Endothelial cell of umbilical vein (primary cell): ENCODE data around the gene USP34. TPM values are rescaled to one million over a fixed set of nuclear protein-coding genes. Genes with fewer than 3 reads are reported as not detected.

Experiments used
- BruUV-seq: library from RNA; stranded (reverse); fragments of 400-500 nt; replicated peaks from 2 replicates; lab custom pipeline; 2021; lab: Mats Ljungman, UMichigan
- CTCF ChIA-PET: fragments of 300-600, 350-600 bp; sonication (Branson Sonifier 250); formaldehyde crosslinking; loops from one replicate; lab custom pipeline; 2021; ENCODE audit warnings: antibody characterized with exemption, inconsistent platforms; lab: Charles Lee
- POLR2A ChIA-PET: fragments of 300-600, 350-600 bp; sonication (Branson Sonifier 250); formaldehyde crosslinking; loops from one replicate; lab custom pipeline; 2021; ENCODE audit warnings: antibody characterized with exemption, inconsistent platforms; lab: Charles Lee
- DNase-seq: peaks from one replicate; pipeline ENCODE4 v3.0.0-alpha.2; 2011; ENCODE audit warnings: low read depth, low spot score
- FAIRE-seq: peaks from 2 replicates; lab custom pipeline; 2011; peaks lifted over from hg19 to GRCh38; lab: Jason Lieb, UNC
- H2AFZ ChIP-seq: 2 replicates; pipeline ENCODE4 v1.6.0; 2012; ENCODE audit warnings: low read depth, low read length, control low read depth, inconsistent platforms
- H3K27ac ChIP-seq: 2 replicates; pipeline ENCODE4 v1.5.1; 2011; ENCODE audit warnings: low read depth, mild to moderate bottlenecking, control low read depth, low read length, moderate library complexity; ENCODE audit not compliant: insufficient read depth
- H3K27me3 ChIP-seq, 2 experiments: 2 replicates each; pipeline versions ENCODE4 v1.6.0 to v1.6.1; 2011; ENCODE audit warnings: low read length in 2 of 2, mixed read lengths in 1 of 2; ENCODE audit not compliant: control insufficient read depth in 2 of 2, insufficient read depth in 2 of 2
- H3K36me3 ChIP-seq, 2 experiments: 2 replicates in 1 of 2; 3 replicates in 1 of 2; pipeline ENCODE4 v1.5.1; 2011; ENCODE audit warnings: low read length in 2 of 2, mild to moderate bottlenecking in 1 of 2, moderate library complexity in 1 of 2; ENCODE audit not compliant: control insufficient read depth in 2 of 2, insufficient read depth in 2 of 2; ENCODE audit errors: extremely low read depth in 1 of 2
- H3K4me1 ChIP-seq: 3 replicates; pipeline ENCODE4 v1.5.1; 2011; ENCODE audit warnings: mild to moderate bottlenecking, low read length; ENCODE audit not compliant: control insufficient read depth, insufficient read depth; ENCODE audit errors: extremely low read depth
- H3K4me2 ChIP-seq: 2 replicates; pipeline ENCODE4 v1.6.1; 2011; ENCODE audit warnings: low read length, control low read depth, mixed read lengths; ENCODE audit not compliant: insufficient read depth
- H3K4me3 ChIP-seq, 3 experiments: fragments of 200-600 bp in 1 of 3; sonication (generic), shearing (Covaris generic) in 1 of 3; replicated peaks in 1 of 3; 2 replicates each; pipeline ENCODE4 v1.5.1; 2011 to 2016; ENCODE audit warnings: control low read depth in 3 of 3, low read length in 3 of 3, mild to moderate bottlenecking in 2 of 3, inconsistent platforms in 1 of 3, low read depth in 1 of 3, moderate library complexity in 1 of 3; ENCODE audit not compliant: insufficient read depth in 1 of 3
- H3K79me2 ChIP-seq: 2 replicates; pipeline ENCODE4 v1.6.0; 2012; ENCODE audit warnings: low read length, inconsistent platforms; ENCODE audit not compliant: control insufficient read depth, insufficient read depth
- H3K9ac ChIP-seq: replicated peaks from 2 replicates; pipeline ENCODE3; 2011; ENCODE audit warnings: low read length, control low read depth; ENCODE audit not compliant: insufficient read depth; ENCODE audit errors: extremely low read depth
- H3K9me1 ChIP-seq: replicated peaks from 3 replicates; pipeline ENCODE4 v1.6.0; 2011; ENCODE audit warnings: mild to moderate bottlenecking, low read length; ENCODE audit not compliant: control insufficient read depth, insufficient read depth; ENCODE audit errors: extremely low read depth
- H3K9me3 ChIP-seq: replicated peaks from 2 replicates; pipeline ENCODE4 v1.5.1; 2012; ENCODE audit warnings: low read length, inconsistent platforms; ENCODE audit not compliant: control insufficient read depth, insufficient read depth
- H4K20me1 ChIP-seq: replicated peaks from 2 replicates; pipeline ENCODE3; 2011; ENCODE audit warnings: mild to moderate bottlenecking, low read length; ENCODE audit not compliant: control insufficient read depth, insufficient read depth; ENCODE audit errors: extremely low read depth
- CTCF ChIP-seq, 2 donors: IDR thresholded peaks; 1 replicate in 1 of 2; 2 replicates in 1 of 2; pipeline ENCODE4 v1.5.1; 2011; ENCODE audit warnings: low read length in 2 of 2, mild to moderate bottlenecking in 2 of 2, moderate library complexity in 2 of 2, control low read depth in 1 of 2, inconsistent platforms in 1 of 2, low read depth in 1 of 2; ENCODE audit not compliant: insufficient read depth in 1 of 2; ENCODE audit errors: extremely low read depth in 1 of 2
- EZH2 ChIP-seq: IDR thresholded peaks from 2 replicates; pipeline ENCODE4 v1.6.1; 2012; ENCODE audit warnings: borderline replicate concordance, low read depth, mild to moderate bottlenecking, moderate library complexity, low read length, inconsistent platforms; ENCODE audit not compliant: severe bottlenecking
- FOS ChIP-seq: IDR thresholded peaks from 2 replicates; pipeline ENCODE4 v1.6.1; 2011; ENCODE audit warnings: mild to moderate bottlenecking, low read length, moderate library complexity, borderline replicate concordance; ENCODE audit not compliant: insufficient read depth
- GATA2 ChIP-seq: IDR thresholded peaks from 2 replicates; pipeline ENCODE4 v1.7.0; 2011; ENCODE audit warnings: low read depth, mild to moderate bottlenecking, moderate library complexity, mixed read lengths, low read length; ENCODE audit not compliant: insufficient read length, insufficient read depth
- JUN ChIP-seq: IDR thresholded peaks from 2 replicates; pipeline ENCODE4 v1.6.1; 2011; ENCODE audit warnings: borderline replicate concordance, low read depth; ENCODE audit not compliant: insufficient read length, insufficient read depth
- MAX ChIP-seq: IDR thresholded peaks from 2 replicates; pipeline ENCODE4 v1.6.1; 2011; ENCODE audit not compliant: insufficient read depth, insufficient read length
- MYC ChIP-seq: IDR thresholded peaks from one replicate; pipeline ENCODE4 v1.6.1; 2011; ENCODE audit warnings: mild to moderate bottlenecking, low read depth, low read length
- POLR2A ChIP-seq: IDR thresholded peaks from 2 replicates; pipeline ENCODE4 v1.6.1; 2012; ENCODE audit warnings: low read depth, mild to moderate bottlenecking, control low read depth, low read length
- POLR2AphosphoS5 ChIP-seq: IDR thresholded peaks from 2 replicates; pipeline ENCODE4 v1.6.1; 2012; ENCODE audit warnings: low read depth, mild to moderate bottlenecking, control low read depth, low read length, moderate library complexity; ENCODE audit not compliant: insufficient read depth
- dilution Hi-C: fragments of 300-500 bp; cut with MboI; formaldehyde crosslinking; loops from one replicate; pipeline ENCODE4 v1.15.0; 2019; ENCODE audit warnings: low sequenced_read_pairs; ENCODE audit not compliant: extremely low pct_ligation_motif_present
- intact Hi-C: fragments of 100-400 bp; cut with micrococcal nuclease; formaldehyde crosslinking; loops from one replicate; pipeline ENCODE4 v1.10.0; 2022
- polyA plus RNA-seq, 4 experiments: library from polyadenylated mRNA; depleted of rRNA in 3 of 4; stranded (reverse) in 3 of 4; unstranded in 1 of 4; fragments of >200 nt; gene quantifications; 2 replicates each; pipeline versions ENCODE4 v1.2.1 to v1.2.3, GENCODE V29; 2011 to 2012; ENCODE audit warnings: missing spikeins in 1 of 4
- total RNA-seq: library from RNA; stranded (reverse); gene quantifications from 2 replicates; pipeline ENCODE4 v1.2.3, GENCODE V29; 2021

USP34 gene
- total and polyA plus RNA-seq, 2 donors (not counting 3 experiments of a cell fraction or from before 2014, with no cell fraction given) = 46.3 to 96.9 TPM

GRCh38 chr2:61405813-61406212 is 65.1 kb downstream of the USP34 start:
- TF ChIP-seq MYC (no peak), POLR2A (no peak), CTCF (IDR thresholded peaks at IDR 0.05; ENCODE audit: extremely low read depth in 1 of 2, insufficient read depth in 1 of 2, low read depth in 1 of 2, low read length in 2 of 2) (no peak), FOS (no peak), MAX (no peak), GATA2 (no peak), POLR2AphosphoS5 (no peak), EZH2 (no peak), JUN (no peak)
- Histone ChIP-seq H2AFZ (no peak overlapping the region), H3K4me1 (no peaks in the 10 kb centered on the region), H3K27ac (no peak overlapping the region), H3K79me2 (peaks cover 34% of the 10 kb centered on the region), H3K9ac (no peak overlapping the region), H3K27me3 (no peaks in the 10 kb centered on the region), H4K20me1 (no peaks in the 10 kb centered on the region), H3K36me3 (peaks cover 0 to 5% of the 10 kb centered on the region in 2 experiments), H3K9me3 (no peaks in the 10 kb centered on the region), H3K4me3 (no peak overlapping the region), H3K9me1 (no peaks in the 10 kb centered on the region), H3K4me2 (no peak overlapping the region)
- no peak for DNase-seq
- ChIA-PET POLR2A (no interaction called here), CTCF (interaction anchor here (0.9 to 1.7 kb wide), 5 partner anchors 12 to 111 kb away, joined by 3 to 6 read pairs (median 4); no protein-coding TSS in a partner anchor)
- BruUV-seq = no TSS peak
- FAIRE-seq = no peak
- intact Hi-C loops (no loop called here), dilution Hi-C loops (no loop called here)
